GM13976 (cell line): ENCODE data around the gene SLC23A2.

ENCODE experiments used
- DNase-seq: peaks from one replicate; pipeline ENCODE4 v3.0.0; 2012; ENCODE audit warnings: low spot score
- in situ Hi-C: fragments of 300-500 bp; cut with MboI; formaldehyde crosslinking; loops from one replicate; pipeline ENCODE4 v1.12.0; 2022; ENCODE audit warnings: low sequenced_read_pairs, mixed read lengths, inconsistent platforms; ENCODE audit not compliant: unreplicated experiment
- TF ChIP-seq, protein P1 (sequence below): IDR thresholded peaks from 2 replicates; pipeline ENCODE4 v1.5.1; 2012; ENCODE audit warnings: borderline replicate concordance, mild to moderate bottlenecking; ENCODE audit not compliant: insufficient read depth; ENCODE audit errors: extremely low read depth, missing control alignments, control extremely low read depth

The SLC23A2 gene

DNA sequence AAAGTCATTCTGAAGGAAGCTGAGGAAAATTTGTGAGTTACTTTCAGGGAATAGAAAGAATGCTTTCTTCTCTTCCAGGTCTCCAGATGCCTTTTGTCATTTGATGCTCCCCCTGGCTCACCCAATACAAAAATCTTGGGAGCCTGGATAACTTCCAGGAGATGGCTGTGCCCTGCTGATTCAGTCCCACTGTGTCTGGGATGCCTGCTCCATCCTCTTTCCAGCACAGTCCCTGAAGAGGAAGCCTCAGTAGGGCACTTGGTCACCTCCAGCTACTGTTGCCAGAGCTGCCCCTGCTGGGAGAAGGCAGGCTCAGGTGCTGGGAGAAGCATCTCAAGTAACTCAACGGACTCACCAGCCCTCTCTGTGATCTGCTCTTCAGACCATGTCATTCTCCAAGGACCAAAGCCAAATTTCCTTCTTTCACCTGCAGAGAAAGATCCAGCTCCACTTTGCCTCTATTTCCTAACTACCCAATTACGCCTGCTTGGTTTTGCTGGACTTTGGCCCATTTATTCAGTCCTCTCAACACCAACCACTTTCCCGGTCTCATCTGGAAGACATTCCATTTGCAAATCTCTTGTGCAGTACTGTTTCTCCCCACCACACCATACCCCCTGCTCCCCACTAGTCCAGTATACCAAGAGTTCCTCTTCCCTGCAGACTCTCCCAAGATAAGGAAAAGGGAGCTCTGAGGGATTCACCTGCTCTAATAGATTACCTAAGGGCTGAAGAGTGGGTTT lies 53.3 kb downstream of the SLC23A2 start:
- in situ Hi-C loops, result no loop called here
- TF ChIP-seq, protein P1, sequence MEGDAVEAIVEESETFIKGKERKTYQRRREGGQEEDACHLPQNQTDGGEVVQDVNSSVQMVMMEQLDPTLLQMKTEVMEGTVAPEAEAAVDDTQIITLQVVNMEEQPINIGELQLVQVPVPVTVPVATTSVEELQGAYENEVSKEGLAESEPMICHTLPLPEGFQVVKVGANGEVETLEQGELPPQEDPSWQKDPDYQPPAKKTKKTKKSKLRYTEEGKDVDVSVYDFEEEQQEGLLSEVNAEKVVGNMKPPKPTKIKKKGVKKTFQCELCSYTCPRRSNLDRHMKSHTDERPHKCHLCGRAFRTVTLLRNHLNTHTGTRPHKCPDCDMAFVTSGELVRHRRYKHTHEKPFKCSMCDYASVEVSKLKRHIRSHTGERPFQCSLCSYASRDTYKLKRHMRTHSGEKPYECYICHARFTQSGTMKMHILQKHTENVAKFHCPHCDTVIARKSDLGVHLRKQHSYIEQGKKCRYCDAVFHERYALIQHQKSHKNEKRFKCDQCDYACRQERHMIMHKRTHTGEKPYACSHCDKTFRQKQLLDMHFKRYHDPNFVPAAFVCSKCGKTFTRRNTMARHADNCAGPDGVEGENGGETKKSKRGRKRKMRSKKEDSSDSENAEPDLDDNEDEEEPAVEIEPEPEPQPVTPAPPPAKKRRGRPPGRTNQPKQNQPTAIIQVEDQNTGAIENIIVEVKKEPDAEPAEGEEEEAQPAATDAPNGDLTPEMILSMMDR, result no peak
- DNase-seq, result no peak

DNA sequence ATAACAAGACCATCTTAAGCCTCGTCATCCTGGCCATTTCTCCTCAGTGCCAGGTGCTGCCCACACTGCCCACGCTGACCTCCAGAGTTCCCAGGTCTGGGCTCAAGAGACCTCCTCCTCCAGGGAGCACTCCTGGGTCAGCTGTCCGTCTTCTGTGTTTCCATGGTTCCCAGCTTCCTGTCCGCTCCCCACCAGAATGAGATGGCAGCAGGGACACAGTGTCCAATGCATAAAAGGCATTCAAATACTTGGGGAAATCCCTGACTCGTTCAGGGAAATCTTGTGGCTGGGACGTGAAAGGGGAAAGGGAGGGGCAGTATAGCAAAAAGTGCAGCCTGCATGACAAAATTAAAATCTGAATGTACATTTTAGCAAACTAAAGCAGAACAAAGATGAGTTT lies 54.3 kb downstream of the SLC23A2 start:
- DNase-seq, result peak; percentile 58
- in situ Hi-C loops, result no loop called here
- TF ChIP-seq, protein P1, result no peak

DNA sequence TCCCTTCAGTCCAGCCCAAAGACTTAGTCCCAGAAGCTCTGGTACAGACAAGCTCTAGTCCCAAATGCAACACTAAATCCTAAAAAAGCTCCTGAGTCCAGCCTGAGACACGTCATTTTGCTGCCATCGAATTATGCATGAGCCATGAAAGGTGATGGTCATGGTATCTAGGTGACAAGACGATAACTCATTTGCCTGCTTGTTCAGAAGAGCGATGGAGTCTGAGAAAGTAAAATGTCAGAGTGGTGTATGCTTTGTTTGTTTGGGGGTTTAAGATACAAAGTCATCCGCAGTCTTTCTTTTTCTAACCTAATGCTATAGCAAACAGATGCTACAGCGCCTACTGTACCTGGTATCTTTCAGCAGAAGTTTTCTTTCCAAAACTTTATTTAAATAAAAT lies 54.7 kb downstream of the SLC23A2 start:
- no peak for DNase-seq
- TF ChIP-seq, protein P1, result no peak
- in situ Hi-C loops, result no loop called here

DNA sequence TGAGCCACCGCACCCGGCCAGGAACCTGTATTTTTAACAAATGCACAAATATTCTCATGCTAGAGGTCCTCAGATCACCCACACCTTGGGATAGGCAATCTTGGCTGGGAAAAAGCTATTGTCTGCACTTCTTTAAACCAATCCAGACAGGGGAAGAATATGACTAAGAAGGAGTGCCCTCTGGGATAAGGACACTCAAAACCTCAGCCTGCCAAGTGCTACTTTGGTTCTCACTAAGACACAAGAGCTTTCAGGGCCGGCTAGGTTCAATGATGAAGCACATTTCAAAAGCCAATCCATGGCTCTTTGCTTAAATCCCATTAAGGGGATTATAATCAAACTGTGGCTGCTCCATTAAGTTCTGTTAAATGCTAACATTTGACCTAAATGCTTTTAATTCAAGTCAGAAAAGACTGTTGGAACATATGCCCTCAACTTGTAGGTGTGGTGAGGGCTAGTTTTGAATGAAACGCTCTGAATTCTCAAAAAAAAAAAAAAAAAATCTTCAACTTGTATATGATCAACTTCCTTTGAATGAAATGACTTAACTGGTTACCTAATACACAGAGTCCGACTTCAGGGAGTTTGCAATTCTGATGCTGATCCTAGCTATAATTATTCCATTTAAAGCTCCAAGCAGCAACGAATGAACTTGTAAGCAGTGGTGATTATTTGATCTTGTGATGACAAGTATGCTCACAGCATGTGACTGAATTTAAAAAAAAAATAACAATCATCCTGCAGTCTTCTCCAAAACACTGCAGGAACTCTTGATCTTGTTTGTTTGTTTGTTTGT lies 56.6 kb downstream of the SLC23A2 start:
- in situ Hi-C loops, result no loop called here
- TF ChIP-seq, protein P1, result no peak
- no peak for DNase-seq

DNA sequence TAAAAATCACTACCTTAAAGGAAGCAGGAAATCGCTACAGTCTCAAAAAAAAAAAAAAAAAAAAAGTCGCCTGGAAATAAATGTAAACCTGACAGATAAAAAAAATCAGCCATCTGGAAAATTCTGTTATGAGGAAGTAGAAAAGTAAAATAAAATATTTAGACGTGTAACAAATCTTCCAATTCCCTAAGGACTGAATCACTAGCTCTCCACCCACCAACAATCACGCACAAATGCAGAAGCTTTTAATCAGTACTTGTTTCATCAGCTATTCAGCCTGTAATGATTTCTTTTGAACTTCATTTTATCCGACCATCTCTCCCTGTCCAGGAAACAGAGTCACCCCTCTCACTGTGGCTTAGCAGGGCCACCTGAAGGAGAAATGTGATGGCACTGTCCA lies 59.0 kb downstream of the SLC23A2 start:
- TF ChIP-seq, protein P1, result no peak
- in situ Hi-C loops, result no loop called here
- DNase-seq, result no peak

DNA sequence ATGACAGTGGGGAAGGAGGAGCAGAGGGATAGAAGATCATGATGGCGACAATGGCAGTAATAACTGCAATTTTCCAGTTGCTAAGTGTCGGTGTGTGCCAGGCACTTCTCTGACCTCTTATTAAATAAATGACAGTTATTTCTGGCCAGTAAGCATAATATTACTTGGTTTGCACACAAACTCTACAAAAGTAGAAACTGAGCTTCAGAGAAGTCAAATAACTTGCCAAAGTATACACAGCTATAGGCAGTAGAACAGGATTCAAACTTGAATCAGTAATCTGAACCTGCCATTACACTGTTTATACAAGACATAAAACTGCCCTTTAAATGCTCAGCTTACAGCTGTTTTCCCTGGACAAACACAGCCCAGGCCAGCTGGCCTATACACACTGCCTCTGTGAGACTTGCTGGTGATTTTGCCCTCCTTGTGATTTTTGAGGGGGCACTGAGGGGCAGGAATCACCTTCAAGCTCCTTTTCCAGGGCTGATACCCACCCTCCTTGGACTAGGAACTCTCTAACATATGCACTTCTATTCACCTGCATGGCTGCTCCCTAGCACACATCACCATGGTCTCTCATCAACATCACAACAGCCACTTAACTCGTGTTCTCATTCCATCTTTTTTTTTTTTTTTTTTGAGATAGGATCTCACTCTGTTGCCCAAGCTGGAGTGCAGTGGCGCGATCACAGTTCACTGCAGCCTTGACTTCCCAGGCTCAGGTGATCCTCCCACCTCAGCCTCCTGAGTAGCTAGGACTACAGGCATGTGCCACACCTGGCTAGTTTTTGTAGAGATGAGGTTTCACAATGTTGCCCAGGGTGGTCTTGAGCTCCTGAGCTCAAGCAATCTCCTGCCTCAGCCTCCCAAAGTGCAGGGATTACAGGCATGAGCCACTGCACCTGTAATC lies 63.6 kb downstream of the SLC23A2 start:
- TF ChIP-seq, protein P1, result no peak
- in situ Hi-C loops, result no loop called here
- DNase-seq, result no peak
